HG03095 (cell line): ENCODE results near the gene ACBD3.

Source experiments
- ATAC-seq: cut with Tn5 transposase; IDR thresholded peaks from one replicate; pipeline ENCODE4 v1.9.1; 2021; ENCODE audit warnings: moderate library complexity; ENCODE audit not compliant: unreplicated experiment

Gene ACBD3

GRCh38 chr1:226116673-226117072 is 69.9 kb downstream of the ACBD3 start:
- ATAC-seq: no peak

DNA sequence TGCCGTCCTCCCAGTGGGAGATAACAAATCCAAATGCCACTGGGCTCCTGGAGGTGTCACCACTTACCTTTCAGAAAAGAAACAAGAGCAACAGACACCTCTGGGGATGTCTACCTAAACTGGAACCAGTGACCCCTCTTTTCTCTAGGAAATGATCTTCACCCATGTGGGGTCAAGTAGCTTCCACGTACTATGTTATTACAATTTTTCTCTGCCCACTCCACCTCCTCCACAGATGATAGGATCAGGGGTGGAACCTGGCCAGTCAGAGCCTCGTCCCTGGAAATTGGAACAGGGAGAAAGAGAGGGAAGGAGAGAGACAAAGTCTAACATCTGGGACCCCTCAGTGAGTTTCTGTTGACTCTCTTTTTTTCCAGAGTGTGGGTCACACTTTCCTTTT is 73.9 kb downstream of the ACBD3 start:
- no peak for ATAC-seq

- ATAC-seq: no peak
Measured at GRCh38 chr1:226111883-226112261, 74.7 kb downstream of the ACBD3 start.

DNA sequence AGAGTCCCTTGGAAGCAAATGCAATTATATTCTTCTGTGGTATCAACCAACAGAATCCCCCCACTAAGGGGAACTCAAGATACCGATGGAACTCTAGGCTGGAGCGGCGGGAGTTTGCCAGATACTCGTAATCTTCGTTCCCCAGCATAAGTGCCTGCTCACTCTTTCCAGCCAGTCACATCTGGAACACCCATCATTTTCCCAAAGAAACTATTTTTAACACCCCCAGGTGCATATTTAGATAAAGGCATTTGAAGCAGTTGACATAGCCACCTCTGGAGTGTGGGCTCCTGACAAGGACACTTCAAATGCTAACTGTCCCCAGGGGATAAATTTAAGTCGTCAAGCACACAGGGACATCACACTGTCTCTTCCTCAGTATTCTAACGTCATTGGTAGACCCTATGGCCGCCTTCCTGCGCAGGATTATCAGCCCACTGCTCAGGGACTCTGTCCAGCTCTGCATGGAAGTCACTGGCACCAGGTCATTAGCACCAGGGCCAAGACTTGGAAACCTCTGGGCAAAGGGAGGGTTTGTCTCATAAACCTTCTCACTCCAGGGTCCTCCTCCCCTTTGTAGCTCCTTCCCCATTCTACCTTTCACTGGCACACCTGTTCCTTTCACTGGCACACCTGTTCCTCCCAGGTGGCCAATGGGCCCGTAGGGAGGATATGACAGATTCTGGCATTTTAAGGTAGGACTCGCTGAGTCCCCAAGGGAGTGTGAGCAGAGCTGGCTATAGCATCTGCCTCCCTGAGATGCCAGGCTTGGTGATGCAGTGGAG is 75.3 kb downstream of the ACBD3 start:
- no peak for ATAC-seq

GRCh38 chr1:226110249-226111097 is 76.1 kb downstream of the ACBD3 start:
- ATAC-seq: peak; percentile 74

GRCh38 chr1:226109829-226110248 is 76.7 kb downstream of the ACBD3 start:
- ATAC-seq: peak; percentile 69

GRCh38 chr1:226108935-226109828 is 77.4 kb downstream of the ACBD3 start:
- peak; percentile 6 for ATAC-seq

GRCh38 chr1:226107471-226108460 is 78.8 kb downstream of the ACBD3 start:
- no peak for ATAC-seq

GRCh38 chr1:226104671-226105121 is 81.8 kb downstream of the ACBD3 start:
- no peak for ATAC-seq

DNA sequence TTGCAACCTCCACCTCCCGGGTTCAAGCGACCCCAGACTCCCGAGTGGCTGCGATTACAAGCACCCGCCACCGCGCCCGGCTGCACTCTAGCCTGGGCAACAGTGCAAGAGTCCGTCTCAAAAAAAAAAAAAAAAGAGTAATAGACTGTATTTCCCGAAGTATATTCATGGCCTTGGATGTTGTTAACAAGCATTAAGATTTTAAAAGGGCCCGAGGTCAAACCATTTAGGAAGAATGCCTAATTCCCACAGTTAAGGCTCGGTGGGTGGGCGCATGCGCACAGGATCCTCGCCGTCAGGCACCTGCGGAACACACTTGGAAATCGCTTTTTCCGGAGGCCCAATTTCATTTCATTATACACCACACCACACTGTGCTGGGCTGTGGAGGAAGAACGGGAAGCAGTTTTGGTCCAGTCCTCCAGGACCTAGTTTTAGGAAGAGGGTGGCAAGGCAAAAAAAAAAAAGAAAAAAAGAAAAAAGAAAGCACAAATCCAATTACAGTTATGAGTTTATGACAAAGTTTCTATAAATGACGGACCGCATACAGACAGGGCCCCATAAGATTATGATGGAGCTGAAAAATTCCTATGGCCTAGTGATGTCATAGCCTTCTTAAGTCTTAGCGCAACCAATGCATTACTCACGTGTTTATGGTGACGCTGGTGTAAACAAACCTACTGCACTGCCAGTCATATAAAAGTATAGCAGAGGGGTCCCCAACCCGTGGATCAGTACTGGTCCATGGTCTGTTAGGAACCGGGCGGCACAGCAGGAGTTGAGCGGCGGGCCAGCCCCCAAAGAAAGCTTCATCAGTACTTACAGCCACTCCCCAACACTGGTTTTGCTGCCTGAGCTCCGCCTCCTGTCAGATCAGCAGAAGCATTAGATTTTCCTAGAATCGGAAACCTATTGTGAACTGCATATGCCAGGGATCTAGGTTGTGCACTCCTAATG is 85.8 kb downstream of the ACBD3 start:
- ATAC-seq: no peak

GRCh38 chr1:226098870-226099835 is 87.4 kb downstream of the ACBD3 start:
- ATAC-seq: no peak

GRCh38 chr1:226097866-226098625 is 88.5 kb downstream of the ACBD3 start:
- no peak for ATAC-seq

- no peak for ATAC-seq
Measured at GRCh38 chr1:226095286-226095685, 91.3 kb downstream of the ACBD3 start.
